GM12878 (cell line): ENCODE results near the gene BRAT1. TPM values are rescaled to one million over a fixed set of nuclear protein-coding genes. Genes with fewer than 3 reads are reported as not detected.
A peak's percentile ranks its signal among the peaks of the same experiment; 100 is the strongest.

Experiments
- DPF2 ChIP-seq: fragments of 450-650 bp; IDR thresholded peaks from 2 replicates; pipeline ENCODE4 v1.6.1; 2017; ENCODE audit warnings: mild to moderate bottlenecking
- IKZF1 ChIP-seq: fragments of 450-650 bp; conservative IDR thresholded peaks from 2 replicates; pipeline ENCODE4 v1.6.1; 2017; ENCODE audit warnings: antibody characterized with exemption, mild to moderate bottlenecking
- IRF4 ChIP-seq: IDR thresholded peaks from 2 replicates; pipeline ENCODE4 v1.6.1; 2011; ENCODE audit warnings: low read depth, low read length
- MXI1 ChIP-seq: fragments of 150-350 bp; IDR thresholded peaks from 2 replicates; pipeline ENCODE4 v1.6.1; 2011; ENCODE audit warnings: low read depth, mild to moderate bottlenecking, inconsistent platforms, low read length, improper control_type of control experiment
- MYB ChIP-seq: fragments of 150-350 bp; IDR thresholded peaks from 2 replicates; pipeline ENCODE4 v1.6.1; 2014; ENCODE audit warnings: mild to moderate bottlenecking, low read depth, low read length, borderline replicate concordance
- NRF1 ChIP-seq: conservative IDR thresholded peaks from 2 replicates; pipeline ENCODE4 v1.6.1; 2011; ENCODE audit warnings: mild to moderate bottlenecking, low read depth, low read length, improper control_type of control experiment
- POLR2AphosphoS2 ChIP-seq: IDR thresholded peaks from 2 replicates; pipeline ENCODE4 v1.6.1; 2011; ENCODE audit warnings: low read depth, mild to moderate bottlenecking, low read length, improper control_type of control experiment, moderate library complexity
- RAD51 ChIP-seq: fragments of 450-650 bp; IDR thresholded peaks from 2 replicates; pipeline ENCODE4 v1.6.1; 2016; ENCODE audit warnings: moderate library complexity, mild to moderate bottlenecking, inconsistent platforms
- RUNX3 ChIP-seq: IDR thresholded peaks from 2 replicates; pipeline ENCODE4 v1.6.1; 2012; ENCODE audit warnings: low read length, inconsistent platforms
- SIN3A ChIP-seq: IDR thresholded peaks from 2 replicates; pipeline ENCODE4 v1.6.1; 2012; ENCODE audit warnings: low read depth, low read length, improper control_type of control experiment
- SMARCA5 ChIP-seq: fragments of 450-650 bp; IDR thresholded peaks from 2 replicates; pipeline ENCODE4 v1.6.1; 2017; ENCODE audit warnings: mild to moderate bottlenecking
- SPI1 ChIP-seq: IDR thresholded peaks from 2 replicates; pipeline ENCODE4 v1.6.1; 2011; ENCODE audit warnings: low read depth, mild to moderate bottlenecking, low read length, moderate library complexity, borderline replicate concordance; ENCODE audit not compliant: insufficient read depth
- SUPT20H ChIP-seq: IDR thresholded peaks from 2 replicates; pipeline ENCODE4 v1.6.1; 2011; ENCODE audit warnings: low read depth, mild to moderate bottlenecking, low read length, moderate library complexity, borderline replicate concordance; ENCODE audit not compliant: control insufficient read depth
- TCF12 ChIP-seq: IDR thresholded peaks from 2 replicates; pipeline ENCODE4 v1.6.1; 2011; ENCODE audit warnings: low read depth, mild to moderate bottlenecking, low read length
- YY1 ChIP-seq: IDR thresholded peaks from 2 replicates; pipeline ENCODE4 v1.6.1; 2011; ENCODE audit warnings: low read depth, mild to moderate bottlenecking, low read length
- ZNF207 ChIP-seq: fragments of 450-650 bp; IDR thresholded peaks from 2 replicates; pipeline ENCODE4 v1.6.1; 2014; ENCODE audit warnings: antibody characterized with exemption, mild to moderate bottlenecking, borderline replicate concordance
- ZNF687 ChIP-seq: fragments of 450-650 bp; IDR thresholded peaks from 2 replicates; pipeline ENCODE4 v1.6.1; 2017; ENCODE audit warnings: mild to moderate bottlenecking, moderate library complexity
- polyA plus RNA-seq, 11 experiments: library from polyadenylated mRNA; depleted of rRNA in 4 of 11; unstranded in 6 of 11; stranded (reverse) in 5 of 11; fragments of >200 nt; fragmentation: Nextera tagmentation in 4 of 11; fragmentation: Illumina TruSeq in 1 of 11; extraction: Ambion mirVana in 4 of 11; extraction: Trizol in 1 of 11; gene quantifications; 1 replicate in 1 of 11; 2 replicates in 10 of 11; pipeline versions ENCODE4 v1.2.1 to v1.2.3, GENCODE V29; 2011 to 2016; ENCODE audit warnings: inconsistent platforms in 2 of 11, missing spikeins in 2 of 11, low read depth in 1 of 11
- total RNA-seq, 4 experiments: library from RNA; depleted of rRNA in 3 of 4; stranded (reverse); fragments of >200 nt in 3 of 4; fragmentation: Illumina TruSeq in 1 of 4; extraction: Trizol in 1 of 4; gene quantifications; 2 replicates each; pipeline versions ENCODE4 v1.2.1 to v1.2.3, GENCODE V29; 2013 to 2021
- TF ChIP-seq, protein P1 (sequence below): fragments of 450-650 bp; IDR thresholded peaks from 2 replicates; pipeline ENCODE4 v1.6.1; 2016; ENCODE audit warnings: mild to moderate bottlenecking
- TF ChIP-seq, protein P2 (sequence below), 3 experiments: IDR thresholded peaks in 2 of 3; conservative IDR thresholded peaks in 1 of 3; 2 replicates each; pipeline ENCODE4 v1.5.1; 2011; ENCODE audit warnings: low read depth in 3 of 3, low read length in 3 of 3, mild to moderate bottlenecking in 3 of 3, control low read depth in 2 of 3, moderate library complexity in 2 of 3, inconsistent platforms in 1 of 3, mixed read lengths in 1 of 3; ENCODE audit not compliant: control insufficient read depth in 2 of 3, insufficient read depth in 1 of 3; ENCODE audit errors: extremely low read depth in 1 of 3
- TF ChIP-seq, protein P3 (sequence below): fragments of 450-650 bp; IDR thresholded peaks from 2 replicates; pipeline ENCODE4 v1.6.1; 2017; ENCODE audit warnings: low read depth, mild to moderate bottlenecking, moderate library complexity

The BRAT1 gene
- total and polyA plus RNA-seq, 10 of the 15 experiments (the other 5 are each of a cell fraction or from before 2014, with no cell fraction given), result 0.13 to 53.3 (median 16.0) TPM

DNA sequence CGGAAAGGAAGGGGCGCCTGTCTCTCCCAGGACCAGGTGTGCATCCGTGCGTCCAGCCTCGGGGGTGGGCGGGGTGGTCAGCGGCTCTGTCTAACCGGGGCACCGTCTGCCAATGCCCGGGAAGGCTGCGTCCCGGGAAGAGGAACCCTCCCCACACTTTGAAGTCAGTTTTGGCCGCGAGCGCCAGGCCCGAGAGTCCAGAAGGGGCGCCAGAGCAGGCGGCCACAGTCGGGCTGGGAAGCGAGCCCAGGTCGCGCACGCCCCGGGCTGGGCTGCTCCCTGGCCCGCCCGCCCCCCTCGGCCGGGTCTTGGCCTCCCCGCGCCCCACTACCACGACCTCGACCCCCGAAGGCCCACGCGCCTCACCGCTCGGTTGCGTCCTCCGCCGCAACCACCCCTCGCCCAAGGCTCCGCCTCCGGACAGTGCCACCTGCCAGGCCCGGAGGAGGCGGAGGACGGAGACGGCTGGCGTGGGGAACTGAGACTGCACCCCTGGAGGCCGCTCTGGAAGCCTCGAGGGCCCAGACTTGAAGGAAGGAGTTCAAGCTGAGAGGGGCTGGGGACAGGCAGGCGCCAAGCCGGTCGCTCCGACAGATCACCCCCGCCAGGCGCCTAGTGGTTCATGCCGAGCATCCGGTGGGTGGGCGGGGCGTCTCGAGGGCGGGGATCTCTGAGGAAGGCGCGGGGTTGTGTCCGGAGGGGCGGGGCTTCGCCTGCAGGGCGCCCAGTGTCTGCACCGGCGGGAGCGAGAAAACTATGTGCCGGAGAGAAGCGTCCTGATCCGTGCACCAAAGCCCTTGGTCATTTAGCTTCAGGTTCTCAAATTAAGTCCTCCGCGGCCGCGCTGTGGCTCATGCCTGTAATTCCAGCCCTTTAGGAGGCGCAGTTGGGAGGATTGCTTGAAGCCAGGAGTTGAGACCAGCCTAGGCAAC, at the start of gene BRAT1 (continued):
- no peak for TF ChIP-seq ZNF687
- TF ChIP-seq NRF1, result no peak
- 0 out of 2 replicates have a peak, but pooled peaks have one; percentile 57 for TF ChIP-seq SMARCA5
- TF ChIP-seq IRF4, result no peak
- TF ChIP-seq IKZF1, result peak; percentile 55
- peak; percentile 69 for TF ChIP-seq DPF2
- TF ChIP-seq, protein P1, sequence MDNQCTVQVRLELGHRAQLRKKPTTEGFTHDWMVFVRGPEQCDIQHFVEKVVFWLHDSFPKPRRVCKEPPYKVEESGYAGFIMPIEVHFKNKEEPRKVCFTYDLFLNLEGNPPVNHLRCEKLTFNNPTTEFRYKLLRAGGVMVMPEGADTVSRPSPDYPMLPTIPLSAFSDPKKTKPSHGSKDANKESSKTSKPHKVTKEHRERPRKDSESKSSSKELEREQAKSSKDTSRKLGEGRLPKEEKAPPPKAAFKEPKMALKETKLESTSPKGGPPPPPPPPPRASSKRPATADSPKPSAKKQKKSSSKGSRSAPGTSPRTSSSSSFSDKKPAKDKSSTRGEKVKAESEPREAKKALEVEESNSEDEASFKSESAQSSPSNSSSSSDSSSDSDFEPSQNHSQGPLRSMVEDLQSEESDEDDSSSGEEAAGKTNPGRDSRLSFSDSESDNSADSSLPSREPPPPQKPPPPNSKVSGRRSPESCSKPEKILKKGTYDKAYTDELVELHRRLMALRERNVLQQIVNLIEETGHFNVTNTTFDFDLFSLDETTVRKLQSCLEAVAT, result peak; percentile 65
- TF ChIP-seq YY1, result 0 out of 2 replicates have a peak, but pooled peaks have one; percentile 30
- TF ChIP-seq, protein P2, sequence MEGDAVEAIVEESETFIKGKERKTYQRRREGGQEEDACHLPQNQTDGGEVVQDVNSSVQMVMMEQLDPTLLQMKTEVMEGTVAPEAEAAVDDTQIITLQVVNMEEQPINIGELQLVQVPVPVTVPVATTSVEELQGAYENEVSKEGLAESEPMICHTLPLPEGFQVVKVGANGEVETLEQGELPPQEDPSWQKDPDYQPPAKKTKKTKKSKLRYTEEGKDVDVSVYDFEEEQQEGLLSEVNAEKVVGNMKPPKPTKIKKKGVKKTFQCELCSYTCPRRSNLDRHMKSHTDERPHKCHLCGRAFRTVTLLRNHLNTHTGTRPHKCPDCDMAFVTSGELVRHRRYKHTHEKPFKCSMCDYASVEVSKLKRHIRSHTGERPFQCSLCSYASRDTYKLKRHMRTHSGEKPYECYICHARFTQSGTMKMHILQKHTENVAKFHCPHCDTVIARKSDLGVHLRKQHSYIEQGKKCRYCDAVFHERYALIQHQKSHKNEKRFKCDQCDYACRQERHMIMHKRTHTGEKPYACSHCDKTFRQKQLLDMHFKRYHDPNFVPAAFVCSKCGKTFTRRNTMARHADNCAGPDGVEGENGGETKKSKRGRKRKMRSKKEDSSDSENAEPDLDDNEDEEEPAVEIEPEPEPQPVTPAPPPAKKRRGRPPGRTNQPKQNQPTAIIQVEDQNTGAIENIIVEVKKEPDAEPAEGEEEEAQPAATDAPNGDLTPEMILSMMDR (IDR thresholded peaks at IDR 0.05 in 2 of 3, conservative IDR thresholded peaks at IDR 0.05 in 1 of 3; ENCODE audit: control insufficient read depth in 2 of 3, extremely low read depth in 1 of 3, insufficient read depth in 1 of 3, low read depth in 3 of 3, low read length in 3 of 3), result peak; percentile 42 to 63 (median 45)
- TF ChIP-seq TCF12, result no peak
- TF ChIP-seq SUPT20H, result no peak
- TF ChIP-seq MXI1, result 0 out of 2 replicates have a peak, but pooled peaks have one; percentile 52
- TF ChIP-seq RUNX3, result peak; percentile 48
- TF ChIP-seq ZNF207, result peak; percentile 62; the same call in 1 of the 2 replicates
- TF ChIP-seq SIN3A, result peak; percentile 52; the same call in 1 of the 2 replicates
- TF ChIP-seq MYB, result no peak
- TF ChIP-seq RAD51, result no peak
- no peak for TF ChIP-seq POLR2AphosphoS2
- TF ChIP-seq, protein P3, sequence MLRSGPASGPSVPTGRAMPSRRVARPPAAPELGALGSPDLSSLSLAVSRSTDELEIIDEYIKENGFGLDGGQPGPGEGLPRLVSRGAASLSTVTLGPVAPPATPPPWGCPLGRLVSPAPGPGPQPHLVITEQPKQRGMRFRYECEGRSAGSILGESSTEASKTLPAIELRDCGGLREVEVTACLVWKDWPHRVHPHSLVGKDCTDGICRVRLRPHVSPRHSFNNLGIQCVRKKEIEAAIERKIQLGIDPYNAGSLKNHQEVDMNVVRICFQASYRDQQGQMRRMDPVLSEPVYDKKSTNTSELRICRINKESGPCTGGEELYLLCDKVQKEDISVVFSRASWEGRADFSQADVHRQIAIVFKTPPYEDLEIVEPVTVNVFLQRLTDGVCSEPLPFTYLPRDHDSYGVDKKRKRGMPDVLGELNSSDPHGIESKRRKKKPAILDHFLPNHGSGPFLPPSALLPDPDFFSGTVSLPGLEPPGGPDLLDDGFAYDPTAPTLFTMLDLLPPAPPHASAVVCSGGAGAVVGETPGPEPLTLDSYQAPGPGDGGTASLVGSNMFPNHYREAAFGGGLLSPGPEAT, result peak; percentile 83
- no peak; the same call in 1 of the 2 replicates for TF ChIP-seq SPI1
